ENCODE data around the gene CPA3. TPM values are rescaled to one million over a fixed set of nuclear protein-coding genes. Genes with fewer than 3 reads are reported as not detected.

CPA3 gene
- total and polyA plus RNA-seq, 2 experiments from 2014 or later = not detected

DNA sequence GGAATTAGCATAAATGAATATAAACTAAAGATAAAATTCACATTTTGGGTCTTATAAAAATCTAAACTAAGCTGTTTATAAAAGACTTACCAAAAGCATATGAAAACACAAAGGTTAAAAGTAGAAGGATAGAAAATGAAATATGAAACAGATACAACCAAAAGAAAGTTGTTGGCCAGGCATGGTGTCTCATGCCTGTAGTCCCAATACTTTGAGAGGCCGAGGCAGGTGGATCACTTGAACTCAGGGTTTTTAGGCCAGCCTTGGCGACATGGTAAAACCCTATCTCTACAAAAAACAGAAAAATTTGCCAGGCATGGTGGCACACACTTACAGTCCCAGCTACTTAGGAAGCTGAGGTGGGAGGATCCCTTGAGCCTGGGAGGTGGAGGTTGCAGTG lies 51.0 kb downstream of the CPA3 start:
- H3K27me3 ChIP-seq (replicated peaks; ENCODE audit: insufficient read depth) = no peaks in the 10 kb centered on the region
- in situ Hi-C loops (cut with MboI) = no loop called here
- H3K79me2 ChIP-seq (ENCODE audit: insufficient read depth) = no peaks in the 10 kb centered on the region
- H3K9me2 ChIP-seq (ENCODE audit: insufficient read depth) = no peaks in the 10 kb centered on the region
- no peak overlapping the region for H2AFZ ChIP-seq
- no peaks in the 10 kb centered on the region for H3F3A ChIP-seq (ENCODE audit: insufficient read depth)
- no peak for DNase-seq
- no peaks in the 10 kb centered on the region for H3K4me1 ChIP-seq (ENCODE audit: insufficient read depth)
- no peaks in the 10 kb centered on the region for H3K36me3 ChIP-seq (ENCODE audit: low read depth)
- 83 to 87% methylated on average over 2 of the region's 2 CpGs for WGBS, 2 experiments (ENCODE audit: low coverage in 1 of 2, low lambda C conversion rate in 2 of 2, missing lambda C conversion rate in 2 of 2)
- H3K4me3 ChIP-seq = no peak overlapping the region
- no peaks in the 10 kb centered on the region for H4K20me1 ChIP-seq (ENCODE audit: insufficient read depth)
- H3K27ac ChIP-seq = no peak overlapping the region
- H3K4me2 ChIP-seq (ENCODE audit: unreplicated experiment) = no peak overlapping the region
- H3K9ac ChIP-seq = no peak overlapping the region
- TF ChIP-seq EZH2 (IDR thresholded peaks at IDR 0.05; ENCODE audit: insufficient read depth, poor library complexity, severe bottlenecking) (no peak), EZH2phosphoT487 (IDR thresholded peaks at IDR 0.05; ENCODE audit: insufficient read depth, low read depth) (no peak)
- H3K9me3 ChIP-seq (ENCODE audit: low read depth) = no peaks in the 10 kb centered on the region

DNA sequence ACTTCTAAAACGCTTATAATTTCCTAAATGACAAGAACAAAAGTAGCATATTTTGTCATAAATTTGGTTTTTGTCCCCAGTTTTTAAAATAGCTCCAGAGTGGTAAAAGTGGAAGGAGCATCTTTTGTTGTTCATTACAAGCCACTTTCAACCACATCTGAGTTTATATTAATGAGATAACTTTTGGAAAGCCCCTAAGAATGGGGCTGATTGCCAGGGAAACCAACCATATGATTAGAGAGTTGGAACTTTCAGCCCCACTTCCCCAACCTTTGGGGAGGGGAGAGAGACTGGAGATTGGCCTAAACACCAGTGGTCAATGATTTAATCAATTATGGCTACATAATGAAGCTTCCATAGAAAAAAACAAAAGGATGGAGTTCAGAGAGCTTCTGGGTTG lies 57.4 kb downstream of the CPA3 start:
- Histone ChIP-seq H3K27ac (no peak overlapping the region), H3K4me1 (ENCODE audit: insufficient read depth) (peaks cover 7% of the 10 kb centered on the region; the same call in 1 of the 2 replicates), H3K9ac (no peak overlapping the region), H2AFZ (no peak overlapping the region), H3F3A (ENCODE audit: insufficient read depth) (no peaks in the 10 kb centered on the region), H3K4me3 (no peak overlapping the region), H3K9me2 (ENCODE audit: insufficient read depth) (no peaks in the 10 kb centered on the region), H3K9me3 (ENCODE audit: low read depth) (no peaks in the 10 kb centered on the region), H4K20me1 (ENCODE audit: insufficient read depth) (no peaks in the 10 kb centered on the region), H3K36me3 (ENCODE audit: low read depth) (no peaks in the 10 kb centered on the region), H3K79me2 (ENCODE audit: insufficient read depth) (no peaks in the 10 kb centered on the region), H3K4me2 (ENCODE audit: unreplicated experiment) (no peak overlapping the region), H3K27me3 (replicated peaks; ENCODE audit: insufficient read depth) (no peaks in the 10 kb centered on the region)
- TF ChIP-seq EZH2phosphoT487 (IDR thresholded peaks at IDR 0.05; ENCODE audit: insufficient read depth, low read depth) (no peak), EZH2 (IDR thresholded peaks at IDR 0.05; ENCODE audit: insufficient read depth, poor library complexity, severe bottlenecking) (no peak)
- 70 to 76% methylated on average over 1 of the region's 1 CpG for WGBS, 2 experiments (ENCODE audit: low coverage in 1 of 2, low lambda C conversion rate in 2 of 2, missing lambda C conversion rate in 2 of 2)
- no peak for DNase-seq
- in situ Hi-C loops (cut with MboI) = no loop called here

- no peaks in the 10 kb centered on the region for H3K27me3 ChIP-seq (replicated peaks; ENCODE audit: insufficient read depth)
- in situ Hi-C loops (cut with MboI) = no loop called here
- peaks cover 7% of the 10 kb centered on the region; the same call in 1 of the 2 replicates for H3K4me1 ChIP-seq (ENCODE audit: insufficient read depth)
- no peak overlapping the region for H3K4me3 ChIP-seq
- H3K36me3 ChIP-seq (ENCODE audit: low read depth) = no peaks in the 10 kb centered on the region
- no peaks in the 10 kb centered on the region for H3F3A ChIP-seq (ENCODE audit: insufficient read depth)
- H3K9ac ChIP-seq = no peak overlapping the region
- no peak overlapping the region for H2AFZ ChIP-seq
- no peak overlapping the region for H3K27ac ChIP-seq
- TF ChIP-seq EZH2 (IDR thresholded peaks at IDR 0.05; ENCODE audit: insufficient read depth, poor library complexity, severe bottlenecking) = no peak
- no peak for TF ChIP-seq EZH2phosphoT487 (IDR thresholded peaks at IDR 0.05; ENCODE audit: insufficient read depth, low read depth)
- DNase-seq = no peak
- no peaks in the 10 kb centered on the region for H3K79me2 ChIP-seq (ENCODE audit: insufficient read depth)
- no peaks in the 10 kb centered on the region for H3K9me2 ChIP-seq (ENCODE audit: insufficient read depth)
- no peak overlapping the region for H3K4me2 ChIP-seq (ENCODE audit: unreplicated experiment)
- H4K20me1 ChIP-seq (ENCODE audit: insufficient read depth) = no peaks in the 10 kb centered on the region
- H3K9me3 ChIP-seq (ENCODE audit: low read depth) = no peaks in the 10 kb centered on the region
These were observed 58.5 kb downstream of the CPA3 start for GRCh38 chr3:148923592-148923991.

GRCh38 chr3:148924562-148924961 lies 59.5 kb downstream of the CPA3 start:
- Histone ChIP-seq H3K9me3 (ENCODE audit: low read depth) (no peaks in the 10 kb centered on the region), H3K4me2 (ENCODE audit: unreplicated experiment) (no peak overlapping the region), H3K27ac (no peak overlapping the region), H3F3A (ENCODE audit: insufficient read depth) (no peaks in the 10 kb centered on the region), H3K4me1 (ENCODE audit: insufficient read depth) (peaks cover 7% of the 10 kb centered on the region; the same call in 1 of the 2 replicates), H3K9ac (no peak overlapping the region), H3K27me3 (replicated peaks; ENCODE audit: insufficient read depth) (no peaks in the 10 kb centered on the region), H3K4me3 (no peak overlapping the region), H4K20me1 (ENCODE audit: insufficient read depth) (no peaks in the 10 kb centered on the region), H2AFZ (no peak overlapping the region), H3K79me2 (ENCODE audit: insufficient read depth) (no peaks in the 10 kb centered on the region), H3K9me2 (ENCODE audit: insufficient read depth) (no peaks in the 10 kb centered on the region), H3K36me3 (ENCODE audit: low read depth) (no peaks in the 10 kb centered on the region)
- peak; percentile 59 for DNase-seq
- 22 to 23% methylated on average over 3 of the region's 3 CpGs for WGBS, 2 experiments (ENCODE audit: low coverage in 1 of 2, low lambda C conversion rate in 2 of 2, missing lambda C conversion rate in 2 of 2)
- TF ChIP-seq EZH2phosphoT487 (IDR thresholded peaks at IDR 0.05; ENCODE audit: insufficient read depth, low read depth) = no peak
- TF ChIP-seq EZH2 (IDR thresholded peaks at IDR 0.05; ENCODE audit: insufficient read depth, poor library complexity, severe bottlenecking) = no peak
- in situ Hi-C loops (cut with MboI) = no loop called here

- no peak overlapping the region for H2AFZ ChIP-seq
- no peak overlapping the region for H3K4me3 ChIP-seq
- no peak overlapping the region for H3K9ac ChIP-seq
- in situ Hi-C loops (cut with MboI) = no loop called here
- 0 out of 2 replicates have a peak, but pooled peaks cover 5% of the 10 kb centered on the region for H3F3A ChIP-seq (ENCODE audit: insufficient read depth)
- no peaks in the 10 kb centered on the region for H3K9me3 ChIP-seq (ENCODE audit: low read depth)
- H4K20me1 ChIP-seq (ENCODE audit: insufficient read depth) = no peaks in the 10 kb centered on the region
- no peaks in the 10 kb centered on the region for H3K79me2 ChIP-seq (ENCODE audit: insufficient read depth)
- peaks cover 15% of the 10 kb centered on the region for H3K4me1 ChIP-seq (ENCODE audit: insufficient read depth)
- no peak overlapping the region for H3K4me2 ChIP-seq (ENCODE audit: unreplicated experiment)
- H3K9me2 ChIP-seq (ENCODE audit: insufficient read depth) = no peaks in the 10 kb centered on the region
- TF ChIP-seq EZH2 (IDR thresholded peaks at IDR 0.05; ENCODE audit: insufficient read depth, poor library complexity, severe bottlenecking) (no peak), EZH2phosphoT487 (IDR thresholded peaks at IDR 0.05; ENCODE audit: insufficient read depth, low read depth) (no peak)
- no peak overlapping the region for H3K27ac ChIP-seq
- H3K27me3 ChIP-seq (replicated peaks; ENCODE audit: insufficient read depth) = no peaks in the 10 kb centered on the region
- no peak for DNase-seq
- no peaks in the 10 kb centered on the region for H3K36me3 ChIP-seq (ENCODE audit: low read depth)
- WGBS, 2 experiments (ENCODE audit: low coverage in 1 of 2, low lambda C conversion rate in 2 of 2, missing lambda C conversion rate in 2 of 2) = 77% methylated on average over 5 of the region's 5 CpGs
These were observed 60.7 kb downstream of the CPA3 start for GRCh38 chr3:148925845-148926244.

All from GM23248 (cell line).